ENCODE data around the gene TMEM202. TPM values are rescaled to one million over a fixed set of nuclear protein-coding genes. Genes with fewer than 3 reads are reported as not detected.
"Not testable (repeated sequence)": the region's sequence is repeated elsewhere in the genome, so short reads cannot be mapped to it uniquely, and the experiment has no call there.

The TMEM202 gene
- total and polyA plus RNA-seq, 2 donors from 2014 or later: not detected

GRCh38 chr15:72389231-72389630, 8.9 kb upstream of the TMEM202 start:
- peak in 2 of 5 donors; percentile 27 to 49 for DNase-seq
- Histone ChIP-seq H3K27ac (ENCODE audit: low read depth in 2 of 2, low read length in 2 of 2) (no peak overlapping the region), H3K36me3 (ENCODE audit: control insufficient read depth in 2 of 3, insufficient read depth in 3 of 3, low read length in 3 of 3) (no peaks in the 10 kb centered on the region), H3K4me3 (ENCODE audit: low read length in 3 of 3) (no peak overlapping the region), H3K4me1 (ENCODE audit: control insufficient read depth in 2 of 3, insufficient read depth in 2 of 3, low read depth in 1 of 3, low read length in 3 of 3) (peaks cover 0 to 4% (median 0%) of the 10 kb centered on the region in 3 donors), H3K27me3 (ENCODE audit: control insufficient read depth, insufficient read depth, low read length) (no peaks in the 10 kb centered on the region), H3K9me3 (ENCODE audit: control insufficient read depth in 2 of 3, insufficient read depth in 1 of 3, low read length in 3 of 3) (no peaks in the 10 kb centered on the region), H3K9ac (ENCODE audit: low read length in 3 of 3) (no peak overlapping the region)
- no peak for TF ChIP-seq CTCF (IDR thresholded peaks at IDR 0.05; ENCODE audit: borderline replicate concordance, extremely low read depth, insufficient read depth)
- intact Hi-C loops (cut with DNase I): no loop called here
- FAIRE-seq: no peak

- H3K27ac ChIP-seq (ENCODE audit: low read depth in 2 of 2, low read length in 2 of 2); H3K9ac ChIP-seq (ENCODE audit: low read length in 3 of 3); H3K36me3 ChIP-seq (ENCODE audit: control insufficient read depth in 2 of 3, insufficient read depth in 3 of 3, low read length in 3 of 3); H3K4me1 ChIP-seq (ENCODE audit: control insufficient read depth in 2 of 3, insufficient read depth in 2 of 3, low read depth in 1 of 3, low read length in 3 of 3); FAIRE-seq; intact Hi-C loops (cut with DNase I); H3K9me3 ChIP-seq (ENCODE audit: control insufficient read depth in 2 of 3, insufficient read depth in 1 of 3, low read length in 3 of 3); H3K4me3 ChIP-seq (ENCODE audit: low read length in 3 of 3); DNase-seq; H3K27me3 ChIP-seq (ENCODE audit: control insufficient read depth, insufficient read depth, low read length): not testable (repeated sequence)
Measured at GRCh38 chr15:72396331-72396730, 1.8 kb upstream of the TMEM202 start.

- Histone ChIP-seq H3K27me3 (ENCODE audit: control insufficient read depth, insufficient read depth, low read length) (no peaks in the 10 kb centered on the region), H3K9me3 (ENCODE audit: control insufficient read depth in 2 of 3, insufficient read depth in 1 of 3, low read length in 3 of 3) (no peaks in the 10 kb centered on the region), H3K36me3 (ENCODE audit: control insufficient read depth in 2 of 3, insufficient read depth in 3 of 3, low read length in 3 of 3) (no peaks in the 10 kb centered on the region), H3K27ac (ENCODE audit: low read depth in 2 of 2, low read length in 2 of 2) (no peak overlapping the region), H3K9ac (ENCODE audit: low read length in 3 of 3) (no peak overlapping the region), H3K4me1 (ENCODE audit: control insufficient read depth in 2 of 3, insufficient read depth in 2 of 3, low read depth in 1 of 3, low read length in 3 of 3) (no peaks in the 10 kb centered on the region), H3K4me3 (ENCODE audit: low read length in 3 of 3) (no peak overlapping the region)
- no peak for DNase-seq
- no peak for FAIRE-seq
- no peak for TF ChIP-seq CTCF (IDR thresholded peaks at IDR 0.05; ENCODE audit: borderline replicate concordance, extremely low read depth, insufficient read depth)
- intact Hi-C loops (cut with DNase I): no loop called here
Measured at GRCh38 chr15:72398648-72399047, 543 bp downstream of the TMEM202 start.

- no peaks in the 10 kb centered on the region for H3K4me1 ChIP-seq (ENCODE audit: control insufficient read depth in 2 of 3, insufficient read depth in 2 of 3, low read depth in 1 of 3, low read length in 3 of 3)
- no peaks in the 10 kb centered on the region for H3K36me3 ChIP-seq (ENCODE audit: control insufficient read depth in 2 of 3, insufficient read depth in 3 of 3, low read length in 3 of 3)
- no peak overlapping the region for H3K27ac ChIP-seq (ENCODE audit: low read depth in 2 of 2, low read length in 2 of 2)
- H3K9ac ChIP-seq (ENCODE audit: low read length in 3 of 3): no peak overlapping the region
- no peak overlapping the region for H3K4me3 ChIP-seq (ENCODE audit: low read length in 3 of 3)
- DNase-seq (no peak), FAIRE-seq (no peak)
- intact Hi-C loops (cut with DNase I): no loop called here
- H3K9me3 ChIP-seq (ENCODE audit: control insufficient read depth in 2 of 3, insufficient read depth in 1 of 3, low read length in 3 of 3): no peaks in the 10 kb centered on the region
- no peaks in the 10 kb centered on the region for H3K27me3 ChIP-seq (ENCODE audit: control insufficient read depth, insufficient read depth, low read length)
- TF ChIP-seq CTCF (IDR thresholded peaks at IDR 0.05; ENCODE audit: borderline replicate concordance, extremely low read depth, insufficient read depth): no peak
Measured at GRCh38 chr15:72402726-72403125, 4.6 kb downstream of the TMEM202 start.

Data from kidney (tissue), 14 donors.